Ramos (cell line): Measurements from ENCODE around the gene ARID3B.

Experiments used
- in situ Hi-C: fragments of 300-500 bp; cut with MboI; formaldehyde crosslinking; loops from one replicate; pipeline ENCODE4 v1.14.3; 2022; ENCODE audit warnings: low sequenced_read_pairs; ENCODE audit not compliant: unreplicated experiment

The ARID3B gene

DNA sequence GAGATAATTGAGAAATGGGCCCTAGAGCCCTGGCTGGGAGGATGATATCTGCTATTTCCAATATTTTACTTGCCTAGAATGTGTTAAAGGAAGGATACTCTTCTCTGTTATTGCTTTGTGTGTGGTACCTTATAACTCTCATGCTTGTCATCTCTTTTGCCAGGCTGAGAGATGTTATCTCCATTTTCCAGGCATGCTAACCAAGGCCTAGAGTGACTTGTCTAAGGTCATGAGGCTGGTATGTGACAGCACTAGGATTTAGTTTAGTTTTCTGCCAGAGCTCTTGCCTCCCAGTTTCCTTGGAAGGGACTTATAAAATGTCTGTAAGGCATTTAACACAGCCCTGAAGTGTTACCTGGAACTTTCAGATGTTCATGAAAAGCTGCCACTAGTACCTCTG is 76.0 kb downstream of the ARID3B start:
- in situ Hi-C loops, result no loop called here

GRCh38 chr15:74618841-74619596 is 78.0 kb downstream of the ARID3B start:
- in situ Hi-C loops, result no loop called here

GRCh38 chr15:74619916-74620635 is 79.1 kb downstream of the ARID3B start:
- in situ Hi-C loops, result loop anchor here (5.0 kb wide), 2 partner anchors 248 to 332 kb away; no protein-coding TSS in a partner anchor

DNA sequence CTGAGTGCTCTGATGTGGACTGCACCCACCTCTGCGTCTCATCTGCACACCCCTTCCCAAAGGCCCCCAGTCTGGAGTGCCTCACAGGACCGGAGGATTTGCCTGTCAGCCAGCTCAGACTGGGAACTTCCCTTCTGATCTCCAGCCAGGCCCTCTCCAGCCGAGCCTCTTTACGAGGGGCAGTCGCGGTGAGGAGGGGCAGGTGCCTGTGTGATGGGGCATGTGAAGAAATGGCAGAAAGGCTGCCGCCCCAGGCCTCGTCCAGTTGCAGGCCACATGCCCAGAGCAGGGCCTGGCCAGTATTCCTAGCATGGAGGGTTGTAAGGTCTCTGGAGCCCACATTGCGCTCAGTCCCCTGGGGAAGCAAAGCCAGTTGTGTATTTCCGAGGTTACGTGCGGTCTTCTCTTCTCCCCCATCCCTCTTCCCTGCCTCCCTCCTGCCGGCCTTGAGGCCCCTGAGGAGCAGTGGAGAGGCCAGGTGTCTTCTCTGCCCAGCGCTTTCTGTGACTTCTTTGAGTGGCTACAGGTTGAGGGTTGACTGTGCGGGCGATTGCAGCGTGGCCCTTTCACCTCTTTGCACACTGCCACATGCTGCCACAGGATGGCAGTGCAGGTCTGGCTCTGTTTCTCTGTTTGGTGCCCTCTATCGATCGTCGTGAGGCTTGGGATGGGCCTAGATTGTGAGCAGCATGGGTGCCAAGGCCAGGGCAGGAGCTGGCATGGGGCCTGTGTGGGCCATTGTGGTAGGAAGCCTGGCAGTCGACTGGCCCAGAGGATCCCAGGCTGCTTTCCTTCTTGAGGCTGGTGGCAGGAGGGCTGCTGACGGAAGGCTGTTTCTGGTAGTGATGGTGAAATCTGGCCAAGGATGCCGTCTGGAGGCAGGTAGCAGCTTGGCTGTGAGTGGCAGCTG is 79.9 kb downstream of the ARID3B start:
- in situ Hi-C loops, result loop anchor here (5.0 kb wide), 2 partner anchors 249 to 331 kb away; no protein-coding TSS in a partner anchor

DNA sequence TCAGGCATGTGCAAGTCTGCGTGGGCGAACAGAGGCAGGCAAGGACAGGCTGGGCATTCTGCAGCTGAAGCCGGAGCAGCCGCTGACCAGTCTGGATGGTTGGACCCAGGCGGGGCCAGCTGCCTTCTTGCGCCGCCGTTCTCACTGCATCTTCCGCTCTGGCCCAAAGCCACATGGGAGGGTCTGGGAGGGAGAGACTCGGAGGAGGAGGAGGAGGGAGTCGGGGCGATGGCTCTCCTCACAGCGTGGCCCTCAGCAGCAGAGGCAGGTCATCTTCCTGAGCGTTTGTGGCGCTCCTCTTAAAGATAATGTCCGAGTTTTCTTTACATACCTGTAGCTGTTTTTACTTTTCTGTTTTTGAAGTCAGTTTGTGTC is 80.5 kb downstream of the ARID3B start:
- in situ Hi-C loops, result loop anchor here (5.0 kb wide), 2 partner anchors 249 to 331 kb away; no protein-coding TSS in a partner anchor

DNA sequence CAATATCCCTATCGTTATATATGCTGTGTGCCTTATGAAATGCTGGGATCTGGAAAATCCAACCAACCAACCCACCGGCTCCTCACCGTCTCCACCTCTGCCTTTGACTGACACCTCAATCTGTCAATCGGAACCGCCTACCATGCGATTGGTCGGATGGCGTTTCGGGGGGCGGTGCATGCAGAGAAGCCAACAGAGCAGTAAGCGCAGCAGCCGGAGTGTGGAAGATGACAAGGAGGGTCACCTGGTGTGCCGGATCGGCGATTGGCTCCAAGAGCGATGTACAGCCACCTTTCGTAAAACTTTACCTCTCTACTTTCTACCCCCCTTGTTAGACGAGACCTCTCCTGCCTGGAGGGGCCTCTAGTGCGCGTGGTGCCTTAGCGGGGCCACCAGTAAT is 80.9 kb downstream of the ARID3B start:
- in situ Hi-C loops, result loop anchor here (5.0 kb wide), 2 partner anchors 250 to 330 kb away; no protein-coding TSS in a partner anchor

- in situ Hi-C loops, result loop anchor here (5.0 kb wide), 2 partner anchors 250 to 330 kb away; no protein-coding TSS in a partner anchor
These were observed 81.7 kb downstream of the ARID3B start for GRCh38 chr15:74622758-74623157.

DNA sequence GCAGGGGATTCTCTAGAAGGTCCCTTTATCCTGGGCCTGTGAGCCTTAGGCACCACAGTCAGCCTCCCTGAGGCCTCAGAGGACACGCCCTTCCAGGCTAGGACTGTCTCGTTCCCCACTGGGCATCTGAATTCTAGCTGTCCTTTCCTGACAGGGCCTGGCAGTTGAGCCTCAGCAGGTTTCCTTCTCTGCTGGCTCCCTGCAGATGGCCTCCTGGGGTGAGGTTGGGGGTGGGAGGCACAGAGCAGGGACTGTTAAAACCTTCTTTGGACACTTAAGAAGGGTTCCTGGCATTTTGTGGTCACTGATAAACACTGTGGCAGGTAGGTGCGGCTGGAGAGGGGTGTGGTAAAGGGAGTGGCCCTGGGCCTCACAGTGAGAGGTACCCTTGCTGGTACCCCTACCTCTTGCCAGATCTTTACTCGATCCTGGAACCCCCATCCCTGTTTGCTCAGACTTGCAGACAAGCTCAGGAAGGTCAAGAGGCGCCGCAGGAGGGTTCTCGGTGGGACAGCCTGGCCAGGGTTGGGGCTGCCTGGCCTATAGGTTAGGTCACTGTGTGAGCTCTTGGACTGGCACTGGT is 83.1 kb downstream of the ARID3B start:
- in situ Hi-C loops, result loop anchor here (5.0 kb wide), 2 partner anchors 252 to 328 kb away; no protein-coding TSS in a partner anchor

- in situ Hi-C loops, result no loop called here
These were observed 84.7 kb downstream of the ARID3B start for GRCh38 chr15:74625693-74626092.

- in situ Hi-C loops, result no loop called here
These were observed 85.3 kb downstream of the ARID3B start for GRCh38 chr15:74626336-74626735.

DNA sequence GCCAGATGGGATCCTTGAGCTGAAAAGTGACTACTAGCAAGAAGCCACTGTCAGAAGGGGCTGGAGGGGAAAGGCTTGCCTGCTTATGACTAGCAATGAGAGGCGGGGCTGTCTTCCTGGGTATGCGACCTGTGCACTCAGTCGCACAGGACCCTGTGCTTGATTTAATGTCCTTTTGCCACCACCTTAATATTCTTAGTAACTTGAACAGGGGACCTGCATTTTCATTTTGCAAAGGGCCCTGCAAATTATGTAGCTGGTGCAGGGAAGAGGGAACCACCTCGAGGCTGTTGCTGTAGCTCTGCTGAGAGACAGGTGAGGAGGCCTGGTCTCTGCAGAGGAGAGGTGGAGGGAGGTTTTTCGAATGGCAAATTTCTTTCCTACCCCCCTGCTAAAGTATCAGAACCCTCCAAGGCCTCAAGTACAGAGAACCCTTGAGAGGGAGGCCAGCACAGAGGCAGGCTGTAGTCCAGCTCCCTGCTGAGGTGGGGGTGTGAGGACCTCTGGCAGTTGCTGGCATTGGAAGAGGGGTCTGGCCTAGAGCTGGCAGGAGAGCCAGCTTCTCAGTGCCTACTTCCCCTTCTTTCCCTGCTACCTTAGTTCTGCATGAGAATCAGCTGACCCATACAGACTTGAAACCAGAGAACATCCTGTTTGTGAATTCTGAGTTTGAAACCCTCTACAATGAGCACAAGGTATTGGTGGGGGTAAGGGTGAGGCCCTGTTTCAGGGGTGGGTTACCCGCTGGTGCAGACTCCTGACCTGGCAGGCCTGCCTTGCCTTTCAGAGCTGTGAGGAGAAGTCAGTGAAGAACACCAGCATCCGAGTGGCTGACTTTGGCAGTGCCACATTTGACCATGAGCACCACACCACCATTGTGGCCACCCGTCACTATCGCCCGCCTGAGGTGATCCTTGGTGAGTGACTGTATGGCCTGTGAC is 86.0 kb downstream of the ARID3B start:
- in situ Hi-C loops, result no loop called here

- in situ Hi-C loops, result no loop called here
These were observed 86.7 kb downstream of the ARID3B start for GRCh38 chr15:74627766-74628165.

GRCh38 chr15:74628199-74628598 is 87.2 kb downstream of the ARID3B start:
- in situ Hi-C loops, result no loop called here

- in situ Hi-C loops, result no loop called here
These were observed 87.9 kb downstream of the ARID3B start for GRCh38 chr15:74628949-74629348.

DNA sequence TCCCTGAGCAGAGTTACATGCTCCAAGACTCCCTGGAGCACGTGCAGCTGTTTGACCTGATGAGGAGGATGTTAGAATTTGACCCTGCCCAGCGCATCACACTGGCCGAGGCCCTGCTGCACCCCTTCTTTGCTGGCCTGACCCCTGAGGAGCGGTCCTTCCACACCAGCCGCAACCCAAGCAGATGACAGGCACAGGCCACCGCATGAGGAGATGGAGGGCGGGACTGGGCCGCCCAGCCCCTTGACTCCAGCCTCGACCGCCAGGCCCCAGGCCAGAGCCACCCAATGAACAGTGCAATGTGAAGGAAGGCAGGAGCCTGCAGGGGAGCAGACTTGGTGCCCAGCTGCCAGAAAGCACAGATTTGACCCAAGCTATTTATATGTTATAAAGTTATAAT is 88.7 kb downstream of the ARID3B start:
- in situ Hi-C loops, result loop anchor here (10.0 kb wide), 1 partner anchor 205 kb away; no protein-coding TSS in a partner anchor

DNA sequence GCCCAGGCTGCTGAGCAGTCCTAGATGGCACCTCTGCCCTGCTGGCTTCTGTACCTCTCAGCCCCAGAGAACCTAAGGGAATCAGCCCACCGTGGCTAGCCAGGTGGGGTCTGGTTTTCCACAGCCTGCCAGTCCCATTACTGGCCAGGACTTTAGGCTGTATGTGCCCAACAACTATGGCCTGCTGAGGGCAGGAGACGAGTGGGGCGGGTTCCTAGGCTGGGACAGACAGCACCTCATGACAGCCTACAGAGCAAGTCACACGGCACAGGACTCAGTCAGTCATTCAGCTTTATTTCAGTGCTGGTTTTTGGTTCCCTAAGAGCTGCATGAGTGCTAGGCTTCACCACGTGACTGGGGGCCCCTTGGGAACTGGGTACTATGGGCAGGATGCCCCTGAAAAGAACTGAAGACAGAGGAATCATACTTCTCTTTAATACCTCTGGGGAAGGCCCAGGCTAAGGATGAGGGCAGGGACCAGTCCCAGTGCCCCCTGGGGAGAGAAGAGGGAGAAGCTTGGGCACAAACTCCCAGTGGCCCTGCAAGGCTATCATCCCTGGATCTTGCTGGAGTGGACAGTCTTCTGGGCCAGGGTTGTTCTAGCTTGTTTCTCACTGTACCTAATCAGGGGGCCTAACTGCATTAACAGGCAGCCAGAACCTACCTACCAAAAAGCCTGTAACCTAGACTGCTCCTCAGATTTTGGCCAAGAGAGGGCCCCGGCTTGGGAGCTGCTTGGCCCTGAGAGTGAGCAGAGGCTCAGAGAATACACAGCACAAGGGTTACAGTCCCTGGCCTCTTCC is 89.5 kb downstream of the ARID3B start:
- in situ Hi-C loops, result loop anchor here (10.0 kb wide), 1 partner anchor 204 kb away; no protein-coding TSS in a partner anchor

DNA sequence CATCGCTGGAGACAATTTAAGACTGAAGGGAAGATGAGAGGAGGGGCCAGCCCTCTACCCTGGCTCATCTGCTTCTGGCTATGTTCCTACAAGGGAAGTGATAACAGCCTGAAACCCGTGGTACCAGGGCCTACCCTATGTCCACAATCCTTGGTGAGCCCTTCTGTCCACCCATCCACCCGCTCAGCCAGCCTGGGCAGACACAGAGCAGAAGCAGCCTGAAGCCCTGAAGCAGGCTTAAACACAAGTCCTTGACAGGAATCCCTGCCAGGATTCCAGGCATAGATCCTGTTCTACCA is 90.0 kb downstream of the ARID3B start:
- in situ Hi-C loops, result loop anchor here (10.0 kb wide), 1 partner anchor 204 kb away; no protein-coding TSS in a partner anchor

GRCh38 chr15:74631408-74631807 is 90.4 kb downstream of the ARID3B start:
- in situ Hi-C loops, result loop anchor here (10.0 kb wide), 1 partner anchor 203 kb away; no protein-coding TSS in a partner anchor
